Ammon's horn (tissue), 1 donor: ENCODE data around the gene RABGGTA.
A peak's percentile ranks its signal among the peaks of the same experiment; 100 is the strongest.
"Not testable (repeated sequence)": the region's sequence is repeated elsewhere in the genome, so short reads cannot be mapped to it uniquely, and the experiment has no call there.

Experiments used
- DNase-seq: peaks from one replicate; pipeline ENCODE4 v3.0.0-alpha.2; 2016; ENCODE audit warnings: low spot score

Gene RABGGTA

DNA sequence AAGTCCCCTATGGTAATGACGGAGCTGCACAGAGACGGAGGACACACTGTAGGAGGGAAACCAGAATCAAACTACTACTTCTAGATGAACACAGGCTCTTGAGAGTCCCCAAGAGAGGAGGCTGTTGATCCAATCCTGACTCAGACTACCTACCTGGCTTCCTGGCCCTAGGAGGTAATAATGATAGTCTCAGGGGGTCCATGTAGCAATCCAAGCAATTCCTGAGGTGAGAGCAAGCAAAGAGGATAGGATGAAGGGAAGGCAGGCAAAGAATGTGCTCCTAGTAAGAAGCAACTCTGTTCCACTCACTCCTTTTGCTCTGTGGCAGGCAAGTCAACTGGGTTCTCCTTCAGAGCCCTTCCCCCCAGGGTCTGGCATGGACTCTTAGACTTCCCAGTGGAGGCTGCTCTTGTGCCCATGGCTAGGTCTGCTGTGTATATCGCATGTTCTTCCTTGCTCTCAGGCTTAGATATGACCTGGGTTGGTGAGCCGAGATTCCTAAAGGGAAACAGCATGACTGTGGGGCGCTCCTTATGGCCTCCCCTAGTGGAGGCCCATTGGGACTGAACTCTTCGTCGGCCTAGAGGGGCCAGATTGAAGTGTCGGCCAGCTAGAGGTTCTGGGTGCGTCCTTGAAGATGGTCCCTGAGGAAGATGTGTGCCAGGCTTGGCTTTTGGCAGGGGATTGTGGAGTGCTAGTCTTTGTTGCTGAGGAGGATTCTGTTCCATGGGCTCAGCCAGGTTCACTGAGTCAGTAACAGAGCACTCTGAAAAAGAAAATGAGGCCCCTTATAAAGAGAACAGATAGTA lies 31.1 kb downstream of the RABGGTA start:
- no peak for DNase-seq

DNA sequence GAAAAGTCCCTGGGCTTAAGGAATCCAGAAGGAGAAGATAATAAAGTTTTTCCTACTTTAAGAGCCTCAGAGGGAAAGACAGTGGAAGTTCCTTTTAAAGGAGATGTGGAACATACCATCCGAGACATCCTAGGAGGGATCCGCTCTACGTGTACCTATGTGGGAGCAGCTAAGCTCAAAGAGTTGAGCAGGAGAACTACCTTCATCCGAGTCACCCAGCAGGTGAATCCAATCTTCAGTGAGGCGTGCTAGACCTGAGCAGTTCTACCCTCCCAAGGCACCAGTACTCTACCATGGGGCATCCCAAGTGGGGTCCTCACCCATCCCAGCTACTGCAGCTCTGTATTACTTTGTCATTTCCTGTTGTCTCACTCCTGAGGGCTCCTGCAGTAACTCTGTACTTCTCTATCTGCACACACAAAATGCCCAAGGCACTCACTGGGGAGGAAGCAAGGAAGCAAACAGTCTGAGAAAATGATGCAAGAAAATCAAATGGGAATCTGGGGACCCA lies 32.8 kb downstream of the RABGGTA start:
- DNase-seq = no peak

DNA sequence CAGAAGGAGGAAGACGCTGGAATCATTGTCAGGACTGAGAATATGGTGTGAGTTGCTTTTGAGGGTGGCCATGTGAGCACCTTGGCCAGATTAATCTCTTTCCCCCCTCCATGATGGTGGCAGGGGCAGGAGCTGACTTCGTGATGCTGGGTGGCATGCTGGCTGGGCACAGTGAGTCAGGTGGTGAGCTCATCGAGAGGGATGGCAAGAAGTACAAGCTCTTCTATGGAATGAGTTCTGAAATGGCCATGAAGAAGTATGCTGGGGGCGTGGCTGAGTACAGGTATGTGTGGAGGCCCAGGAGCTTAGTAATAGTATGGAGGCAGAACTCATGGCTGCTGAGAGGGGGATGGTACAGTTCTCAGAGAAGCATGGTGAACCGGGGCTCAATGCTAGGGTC lies 33.3 kb downstream of the RABGGTA start:
- no peak for DNase-seq

DNA sequence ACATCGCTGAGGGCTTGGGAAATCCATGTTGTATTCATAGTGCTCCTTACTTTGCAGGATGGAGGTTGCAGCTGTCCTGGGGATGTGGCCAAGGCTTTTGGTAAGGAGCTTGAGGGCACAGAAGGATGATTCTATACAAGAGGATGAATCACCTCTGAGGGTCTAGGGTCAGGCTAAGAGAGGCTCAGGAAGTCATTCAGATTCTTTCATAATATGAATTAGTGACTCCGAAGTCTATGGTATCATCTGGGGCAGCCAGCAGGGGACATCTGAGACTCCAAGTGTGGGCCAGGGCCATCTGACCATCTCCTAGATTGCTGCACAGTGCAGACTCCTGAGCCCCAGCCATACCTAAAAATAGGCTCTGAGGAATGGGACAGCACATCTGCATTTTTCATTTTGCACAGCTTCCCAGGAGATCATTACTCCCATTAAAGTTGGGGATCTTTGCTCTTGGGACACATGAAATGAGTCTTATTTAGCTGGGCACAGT lies 33.9 kb downstream of the RABGGTA start:
- DNase-seq = no peak

DNA sequence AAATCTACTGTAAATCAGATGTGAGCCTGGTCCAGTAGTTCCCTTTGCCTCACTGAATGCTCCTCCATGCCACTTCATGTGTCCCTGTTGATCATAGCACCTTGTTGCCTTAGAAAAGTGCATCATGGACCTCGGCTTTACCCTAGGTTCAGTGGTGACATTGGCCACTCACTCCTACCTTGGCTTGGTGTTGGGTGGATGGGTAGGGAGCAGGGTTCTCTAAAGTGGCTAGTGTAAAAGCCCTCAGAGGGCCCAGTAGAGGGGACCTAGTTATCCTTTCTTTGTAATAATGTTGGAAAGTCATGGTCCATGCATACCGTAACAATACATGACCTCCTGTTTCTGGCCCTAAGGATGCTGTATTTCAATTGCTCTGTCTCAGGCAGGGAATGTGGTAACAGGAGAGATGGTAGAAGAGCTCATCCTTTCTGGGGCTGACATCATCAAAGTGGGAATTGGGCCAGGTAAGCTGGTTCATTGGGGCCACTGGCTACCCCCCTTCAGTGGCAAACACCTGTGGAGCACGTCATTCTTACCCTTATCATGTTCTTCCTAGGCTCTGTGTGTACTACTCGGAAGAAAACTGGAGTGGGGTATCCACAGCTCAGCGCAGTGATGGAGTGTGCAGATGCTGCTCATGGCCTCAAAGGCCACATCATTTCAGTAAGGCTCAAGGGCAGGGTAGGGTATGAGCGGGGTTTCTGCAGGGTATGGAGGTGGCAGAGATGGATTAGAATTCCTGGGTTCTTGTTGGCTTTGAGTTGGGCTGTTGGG lies 34.5 kb downstream of the RABGGTA start:
- no peak for DNase-seq

DNA sequence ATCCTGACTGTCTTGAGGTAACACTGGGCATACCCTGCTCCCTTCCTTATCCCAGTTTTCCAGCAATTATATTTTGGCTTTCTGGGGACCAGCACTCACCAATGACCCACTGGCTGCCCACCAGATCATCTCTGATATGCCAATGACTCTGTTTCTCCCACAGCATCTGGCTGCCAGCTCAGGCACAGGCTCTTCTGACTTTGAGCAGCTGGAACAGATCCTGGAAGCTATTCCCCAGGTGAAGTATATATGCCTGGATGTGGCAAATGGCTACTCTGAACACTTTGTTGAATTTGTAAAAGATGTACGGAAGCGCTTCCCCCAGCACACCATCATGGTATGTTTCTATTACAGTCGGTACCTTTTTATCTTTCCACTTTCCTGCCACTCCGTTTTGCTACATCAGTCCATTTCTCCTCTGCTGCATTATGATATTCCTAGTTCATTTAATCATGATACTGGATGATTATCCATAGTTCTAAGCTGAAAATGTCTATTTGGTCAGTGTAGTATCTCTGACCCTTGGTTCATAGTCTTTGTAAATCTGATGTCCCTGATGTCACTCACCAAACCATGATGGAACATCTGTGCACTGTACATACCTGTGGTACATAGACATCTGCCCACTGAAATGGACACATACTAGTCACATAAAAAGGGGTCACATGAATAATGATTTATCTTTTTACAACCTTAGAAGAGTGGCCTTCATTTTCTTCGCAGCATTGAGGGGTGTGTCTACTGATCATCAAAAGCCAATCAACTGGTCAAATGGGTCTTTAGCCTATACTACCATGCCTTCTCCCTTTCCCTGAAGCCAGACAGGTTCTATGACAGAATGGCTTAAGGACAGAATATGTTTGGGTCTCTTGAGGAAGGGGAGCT lies 35.4 kb downstream of the RABGGTA start:
- DNase-seq = no peak

DNA sequence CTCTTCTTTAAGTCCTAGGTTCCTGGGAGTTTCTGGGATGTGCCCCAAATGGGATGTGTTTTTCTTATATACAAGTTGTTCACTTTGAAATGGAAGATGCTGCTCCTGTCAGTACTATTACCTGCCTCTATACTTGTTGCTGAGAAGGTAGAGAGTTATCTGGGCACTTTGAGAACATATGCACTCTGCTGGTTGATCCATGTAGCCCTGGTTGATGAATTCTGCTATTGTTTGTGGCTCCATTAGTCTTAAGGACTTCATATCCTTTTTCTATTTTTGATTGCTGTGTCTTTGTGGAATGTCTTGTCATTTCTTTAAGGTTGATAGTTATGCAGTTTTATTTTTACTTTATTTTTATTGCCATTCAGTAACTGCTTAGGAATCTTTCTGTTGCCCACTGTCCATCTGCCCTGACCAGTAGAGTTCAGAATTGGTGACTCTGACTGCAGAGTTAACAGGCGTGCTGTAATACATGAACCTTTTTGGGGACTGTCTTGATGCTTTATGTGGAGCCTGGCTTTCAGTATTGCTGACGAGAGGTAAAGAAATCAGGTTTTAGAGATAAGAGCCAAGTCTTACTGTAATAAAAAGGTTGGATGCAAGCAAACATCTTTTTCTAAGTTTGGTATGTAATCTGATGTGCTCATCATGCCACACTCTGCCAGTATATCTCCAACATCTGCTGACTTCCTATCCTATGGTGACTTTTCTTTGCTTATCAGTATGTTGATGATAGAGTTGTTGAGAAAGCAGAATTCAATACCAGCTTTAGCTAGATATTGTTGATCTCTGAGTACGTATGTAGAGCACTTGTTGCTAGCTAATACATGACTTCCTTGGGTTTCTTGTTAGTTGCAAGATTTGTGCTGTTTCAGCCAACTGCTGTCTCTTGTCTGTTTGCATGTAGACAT lies 37.0 kb downstream of the RABGGTA start:
- no peak for DNase-seq

DNA sequence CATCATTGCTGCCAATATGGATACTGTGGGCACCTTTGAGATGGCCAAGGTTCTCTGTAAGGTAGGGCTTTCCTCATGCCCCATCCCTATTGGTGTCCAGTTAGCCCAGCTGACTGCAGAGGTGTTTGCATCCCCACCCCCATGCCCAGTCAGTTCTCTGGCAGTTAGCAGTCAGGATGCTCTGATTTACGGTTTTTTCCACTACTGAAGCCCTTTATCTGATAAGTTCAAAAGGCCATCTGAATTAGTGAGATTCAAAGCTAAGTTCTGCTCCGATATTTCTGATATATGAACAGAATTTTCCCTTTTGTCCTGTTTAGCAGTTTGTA lies 37.9 kb downstream of the RABGGTA start:
- DNase-seq = no peak

DNA sequence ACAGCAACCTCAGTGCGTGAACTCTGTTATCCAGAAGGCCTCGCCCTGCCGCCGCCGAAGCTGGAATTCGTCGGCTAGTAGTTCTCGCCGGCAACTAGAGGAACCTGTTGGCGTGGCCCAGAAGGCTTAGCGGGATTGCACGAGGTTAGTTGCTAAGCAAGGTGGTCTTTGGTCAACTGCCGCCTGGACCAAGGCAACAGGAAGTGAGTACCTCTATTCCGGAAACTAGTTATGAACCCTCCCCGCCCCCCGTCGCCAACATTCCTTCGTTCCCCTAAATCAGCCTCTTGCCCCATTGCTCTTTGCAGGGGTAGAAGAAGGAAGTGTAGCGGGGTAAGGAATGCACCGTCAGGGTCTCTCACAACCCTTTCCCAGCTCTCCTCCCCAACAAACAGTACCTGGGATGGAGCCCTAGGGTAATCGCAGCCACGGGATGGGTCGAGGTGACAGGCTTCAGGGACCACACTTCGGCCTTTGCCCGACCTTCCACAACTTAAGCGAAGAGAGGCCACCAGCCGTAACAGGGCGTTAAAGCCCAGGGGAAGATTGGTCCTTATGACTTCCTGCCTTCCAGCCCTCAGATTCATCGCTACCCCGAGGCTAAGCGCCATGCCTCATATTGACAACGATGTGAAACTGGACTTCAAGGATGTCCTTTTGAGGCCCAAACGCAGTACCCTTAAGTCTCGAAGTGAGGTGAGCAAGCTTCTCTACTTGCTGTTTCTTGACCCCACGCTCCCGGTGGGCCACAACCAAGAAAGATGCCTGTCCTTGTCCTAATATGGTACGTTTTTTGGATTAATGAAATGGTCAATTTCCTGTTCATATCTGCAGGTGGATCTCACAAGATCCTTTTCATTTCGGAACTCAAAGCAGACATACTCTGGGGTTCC lies 38.5 kb downstream of the RABGGTA start, which contains the start of gene GMPR2:
Gene GMPR2 (plus strand): TSS at position 285 of the 893 bp plus-strand sequence. CDS start 325 bp downstream, at position 610.
- no peak for DNase-seq

DNA sequence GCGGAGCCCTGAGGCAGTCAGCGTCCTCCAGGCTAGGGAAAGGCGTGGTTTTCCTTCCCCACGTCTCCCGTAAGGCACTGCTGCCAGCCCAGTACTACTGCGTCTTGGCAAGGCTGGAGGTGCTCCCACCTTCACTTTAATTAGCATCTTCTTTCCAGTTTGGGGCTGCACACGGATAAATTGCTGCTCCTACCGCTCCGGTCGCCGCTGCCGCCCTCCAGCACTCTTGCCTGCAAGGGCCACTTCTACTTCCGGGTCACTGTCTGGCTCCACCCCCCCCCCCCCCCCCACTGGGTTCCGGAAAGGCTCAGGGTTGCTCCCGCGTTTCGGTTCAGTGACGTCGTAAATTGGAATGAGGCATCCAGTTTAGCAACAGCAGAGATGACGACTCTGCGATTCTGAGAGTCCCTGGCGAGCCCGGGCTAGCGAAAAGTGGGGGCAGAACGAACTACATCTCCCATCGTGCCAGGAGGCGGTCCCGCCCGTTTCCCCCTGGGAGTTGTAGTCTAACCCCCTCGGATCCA lies 39.2 kb downstream of the RABGGTA start, which contains the start of gene NEDD8:
Gene NEDD8 (minus strand): TSS at position 247 of the 524 bp plus-strand sequence. CDS start 100 bp downstream, at position 147.
- peak; percentile 97 for DNase-seq

DNA sequence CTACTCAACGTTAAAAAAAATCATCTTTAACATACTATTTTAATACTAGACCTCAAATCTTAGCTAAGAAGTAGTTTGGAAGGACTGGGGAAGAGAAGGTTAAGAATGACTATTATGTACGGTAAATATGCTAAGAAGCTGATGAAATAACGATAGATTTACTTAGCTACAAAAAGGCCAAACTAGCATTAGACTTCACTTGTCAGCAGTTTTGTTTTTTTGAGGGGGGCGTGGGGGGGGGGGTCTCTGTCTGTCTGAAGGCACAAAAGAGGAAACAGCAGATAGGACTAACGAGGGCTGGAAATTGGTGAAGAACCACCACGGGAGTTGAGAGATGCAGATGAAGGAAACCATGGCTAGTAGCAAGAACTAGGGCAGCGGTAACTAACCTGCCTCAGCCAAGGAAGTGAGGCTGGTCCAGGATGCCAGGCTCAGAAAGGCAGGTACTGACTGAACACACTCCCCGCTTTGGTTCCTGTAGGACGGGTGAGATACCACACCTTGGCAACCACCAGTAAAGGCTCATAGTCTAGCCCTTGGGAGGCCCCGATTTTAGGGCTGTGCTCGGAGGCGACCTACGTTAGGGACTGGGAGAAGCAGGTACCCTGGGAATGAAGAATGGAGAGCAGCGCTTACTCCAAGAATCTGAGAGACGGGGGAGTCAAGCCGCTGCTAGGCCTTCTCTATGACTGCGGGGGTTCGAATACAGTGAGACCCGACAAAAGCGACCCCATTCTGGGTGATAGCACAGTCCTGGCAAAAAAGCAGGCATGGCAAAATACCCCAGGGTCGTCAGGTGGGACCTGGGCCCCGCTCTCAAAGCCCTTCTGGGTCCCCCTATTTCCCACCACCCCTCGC lies 39.9 kb downstream of the RABGGTA start:
- no peak for DNase-seq

DNA sequence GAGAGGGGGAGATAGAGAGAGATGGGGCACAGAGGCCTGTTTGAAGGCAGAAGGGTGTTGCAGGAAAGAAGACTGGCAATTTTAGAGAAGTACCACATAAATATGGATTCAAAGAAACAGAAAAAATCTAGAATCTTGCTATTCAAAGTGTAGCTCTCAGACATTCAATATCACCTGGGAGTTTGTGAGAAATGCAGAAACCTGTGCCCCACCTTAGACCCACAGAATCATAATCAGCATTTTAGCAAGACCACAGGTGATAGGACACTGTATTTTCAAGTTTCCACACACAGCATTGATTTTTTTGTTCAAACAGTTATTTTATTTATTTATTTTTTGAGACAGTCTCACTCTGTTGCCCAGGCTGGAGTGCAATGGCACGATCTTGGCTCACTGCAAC lies 42.5 kb downstream of the RABGGTA start:
- DNase-seq = no peak

DNA sequence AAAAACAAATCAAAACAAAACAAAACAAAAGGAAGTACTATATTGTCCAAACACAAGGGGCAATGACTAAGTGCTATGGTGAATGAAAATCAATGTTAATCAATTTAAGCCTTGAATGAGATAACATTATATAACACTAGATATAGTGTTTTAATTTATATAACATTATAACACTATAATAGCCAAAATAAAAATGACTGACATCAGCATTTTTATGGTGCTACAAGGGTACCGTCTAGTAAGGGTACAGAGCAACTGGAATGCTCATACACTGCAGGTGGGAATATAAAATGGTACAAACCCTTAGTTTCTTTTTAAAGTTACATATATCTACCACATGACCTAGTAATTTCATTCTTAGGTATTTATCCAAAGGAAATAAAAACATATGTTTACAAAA lies 44.9 kb downstream of the RABGGTA start:
- DNase-seq = no peak

DNA sequence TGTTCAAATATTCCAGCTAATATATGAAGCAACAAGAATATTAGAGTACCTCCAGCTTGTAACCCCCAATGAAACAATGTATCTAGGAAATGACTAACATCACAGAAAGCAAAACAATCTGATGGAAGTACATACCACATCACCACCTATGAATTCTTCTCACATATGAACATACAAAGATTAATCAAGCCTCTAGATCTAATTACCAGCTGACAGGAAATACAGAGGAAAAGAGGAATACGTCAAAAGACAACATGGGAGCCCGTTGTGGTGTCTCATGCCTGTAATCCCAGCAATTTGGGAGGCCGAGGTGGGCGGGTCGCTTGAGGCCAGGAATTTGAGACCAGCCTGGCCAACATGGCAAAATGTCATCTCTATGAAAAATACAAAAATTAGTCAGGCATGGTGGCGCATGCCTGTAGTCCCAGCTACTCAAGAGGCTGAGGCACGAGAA lies 46.8 kb downstream of the RABGGTA start:
- no peak for DNase-seq

DNA sequence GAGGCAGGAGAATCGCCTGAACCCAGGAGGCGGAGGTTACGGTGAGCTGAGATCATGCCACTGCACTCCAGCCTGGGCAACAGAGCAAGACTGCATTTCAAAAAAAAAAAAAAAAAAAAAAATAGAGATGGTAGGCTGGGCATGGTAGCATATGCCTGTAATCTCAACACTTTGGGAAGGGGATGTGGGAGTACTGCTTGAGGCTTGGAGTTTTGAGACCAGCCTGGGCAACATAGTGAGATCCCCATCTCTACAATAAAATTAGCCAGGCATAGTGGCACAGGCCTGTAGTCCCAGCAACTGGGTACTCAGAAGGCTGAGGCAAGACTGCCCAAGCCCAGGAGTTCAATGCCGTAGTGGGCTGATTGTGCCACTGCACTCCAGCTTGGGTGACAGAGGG lies 48.4 kb downstream of the RABGGTA start:
- DNase-seq = not testable (repeated sequence)

DNA sequence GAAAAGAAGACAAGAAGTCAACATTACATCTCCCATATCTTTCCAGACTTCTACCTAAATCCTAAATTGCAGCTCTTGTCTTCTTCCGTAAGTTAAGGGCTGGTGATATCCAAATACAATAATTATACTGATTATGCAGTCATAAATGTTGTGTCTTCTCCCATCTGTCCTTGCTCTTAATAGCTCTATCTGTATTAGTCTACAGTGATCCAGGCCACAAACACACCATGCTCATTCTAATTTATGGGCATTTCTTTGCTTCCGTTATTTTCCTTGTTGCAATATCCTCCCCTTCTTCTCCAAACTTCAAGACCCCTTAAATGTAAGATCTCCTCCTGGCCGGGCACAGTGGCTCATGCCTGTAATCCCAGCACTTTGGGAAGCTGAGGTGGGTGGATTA lies 51.9 kb downstream of the RABGGTA start:
- DNase-seq = no peak

DNA sequence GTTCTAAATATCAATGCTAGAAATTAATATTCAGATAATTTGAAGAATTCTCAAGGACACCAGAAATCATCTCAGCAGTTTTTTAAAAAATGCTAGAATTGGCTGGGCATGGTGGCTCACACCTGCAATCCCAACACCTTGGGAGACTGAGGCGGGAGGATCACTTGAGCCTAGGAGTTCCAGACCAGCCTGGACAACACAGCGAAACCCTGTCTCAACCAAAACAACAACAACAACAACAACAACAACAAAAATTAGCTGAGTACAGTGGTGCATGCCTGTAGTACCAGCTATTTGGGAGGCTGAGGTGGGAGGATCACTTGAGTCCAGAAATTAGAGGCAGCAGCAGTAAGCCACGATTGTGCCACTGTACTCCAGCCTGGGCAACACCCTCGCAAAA lies 52.3 kb downstream of the RABGGTA start:
- DNase-seq = no peak

DNA sequence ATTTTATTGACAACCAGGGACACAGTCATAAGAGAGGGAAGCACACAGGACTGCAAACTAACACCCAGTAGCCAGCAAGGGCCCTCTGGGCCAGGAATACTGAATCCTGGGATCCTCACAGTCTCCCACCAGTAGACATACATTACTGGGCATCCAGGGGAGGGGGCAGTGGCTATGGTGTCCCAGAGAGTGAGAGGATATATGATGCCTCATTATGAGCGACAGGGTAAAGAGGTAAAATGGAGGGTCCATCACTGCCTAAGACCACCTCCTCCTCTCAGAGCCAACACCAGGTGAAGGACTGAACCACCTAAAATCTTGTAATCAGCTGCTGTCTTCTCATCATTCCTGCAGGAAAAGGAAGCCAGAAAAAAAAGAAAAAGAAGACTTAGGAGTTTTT lies 54.5 kb downstream of the RABGGTA start:
- not testable (repeated sequence) for DNase-seq

DNA sequence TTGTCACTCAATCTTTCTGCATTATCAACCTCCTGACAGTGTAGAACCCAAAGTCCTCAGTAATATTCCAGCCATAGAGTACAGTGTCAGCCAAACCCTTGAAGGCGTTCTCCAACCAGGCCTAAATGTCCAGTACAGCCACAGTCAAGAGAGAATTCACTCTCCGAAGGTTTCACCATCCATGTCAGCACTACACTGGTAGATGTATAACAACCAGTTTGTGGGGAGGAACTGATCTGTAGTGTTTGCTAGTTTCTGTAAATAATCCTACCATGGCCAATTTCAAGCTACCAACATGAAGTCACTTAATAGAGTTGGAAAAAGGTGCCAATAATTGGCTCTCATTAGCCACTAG lies 55.1 kb downstream of the RABGGTA start:
- DNase-seq = no peak
